Measurements from ENCODE around the gene PI4K2B.
A peak's percentile ranks its signal among the peaks of the same experiment; 100 is the strongest.
"Not testable (repeated sequence)": the region's sequence is repeated elsewhere in the genome, so short reads cannot be mapped to it uniquely, and the experiment has no call there.

PI4K2B gene

DNA sequence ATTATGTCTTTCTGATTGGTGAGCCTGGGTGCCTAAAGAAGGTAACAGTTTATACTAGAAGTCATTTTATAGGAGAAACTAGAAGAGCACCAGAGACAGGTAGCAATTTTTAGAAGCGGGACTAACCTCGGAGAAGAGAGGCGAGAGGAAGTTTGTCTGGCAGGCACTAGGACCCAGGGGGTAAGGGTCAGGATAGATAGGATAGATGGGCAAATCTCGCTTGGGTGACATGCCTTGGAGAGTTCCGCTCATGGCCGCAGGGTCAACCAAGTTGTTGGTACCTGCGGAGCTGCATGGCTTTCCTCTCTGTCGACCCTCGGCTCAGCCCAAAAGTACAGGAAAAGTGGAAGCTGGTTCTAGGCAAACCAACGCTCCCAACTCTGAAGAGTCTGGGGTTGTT, 11.3 kb downstream of the PI4K2B start:
- DNase-seq, result no peak

DNA sequence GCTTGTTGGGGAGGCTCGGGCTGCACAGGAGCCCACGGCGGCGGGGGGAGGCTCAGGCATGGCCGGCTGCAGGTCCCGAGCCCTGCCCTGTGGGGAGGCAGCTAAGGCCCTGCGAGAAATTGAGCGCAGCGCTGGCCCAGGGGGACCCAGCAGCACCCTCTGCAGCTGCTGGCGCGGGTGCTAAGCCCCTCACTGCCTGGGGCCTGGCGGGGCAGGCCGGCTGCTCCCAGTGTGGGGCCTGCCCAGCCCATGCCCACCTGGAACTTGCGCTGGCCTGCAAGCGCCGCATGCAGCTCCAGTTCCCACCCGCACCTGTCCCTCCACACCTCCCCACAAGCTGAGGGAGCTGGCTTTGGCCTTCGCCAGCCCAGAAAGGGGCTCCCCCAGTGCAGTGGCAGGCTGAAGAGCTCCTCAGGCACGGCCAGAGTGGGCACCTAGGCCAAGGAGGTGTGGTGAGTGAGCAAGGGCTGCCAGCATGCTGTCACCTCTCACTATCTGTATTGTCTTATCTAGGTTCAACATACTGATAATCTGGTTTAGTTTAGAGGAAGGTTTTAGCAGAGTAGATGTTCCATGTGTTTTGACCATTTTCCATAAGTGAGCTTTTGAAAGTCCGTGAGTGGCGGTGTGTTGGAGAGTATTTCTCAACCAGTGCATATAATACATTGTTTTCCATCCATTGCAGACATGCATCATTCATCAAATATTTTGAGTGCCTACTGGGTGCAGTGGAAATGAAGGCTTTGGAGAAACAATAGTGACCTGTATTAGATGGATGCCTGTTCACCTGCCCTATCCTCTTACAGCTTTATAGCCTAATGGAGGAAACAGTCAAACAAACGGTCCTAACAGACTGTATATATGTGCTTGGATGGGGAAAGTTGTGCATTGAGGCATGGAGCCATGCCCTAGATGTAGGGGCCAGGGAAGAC, 13.1 kb downstream of the PI4K2B start:
- no peak for DNase-seq

DNA sequence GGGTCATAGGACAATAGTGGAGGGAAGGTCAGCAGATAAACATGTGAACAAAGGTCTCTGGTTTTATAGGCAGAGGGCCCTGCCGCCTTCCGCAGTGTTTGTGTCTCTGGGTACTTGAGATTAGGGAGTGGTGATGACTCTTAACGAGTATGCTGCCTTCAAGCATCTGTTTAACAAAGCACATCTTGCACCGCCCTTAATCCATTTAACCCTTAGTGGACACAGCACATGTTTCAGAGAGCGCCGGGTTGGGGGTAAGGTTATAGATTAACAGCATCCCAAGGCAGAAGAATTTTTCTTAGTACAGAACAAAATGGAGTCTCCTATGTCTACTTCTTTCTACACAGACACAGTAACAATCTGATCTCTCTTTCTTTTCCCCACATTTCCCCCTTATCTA, 15.0 kb downstream of the PI4K2B start:
- not testable (repeated sequence) for DNase-seq

DNA sequence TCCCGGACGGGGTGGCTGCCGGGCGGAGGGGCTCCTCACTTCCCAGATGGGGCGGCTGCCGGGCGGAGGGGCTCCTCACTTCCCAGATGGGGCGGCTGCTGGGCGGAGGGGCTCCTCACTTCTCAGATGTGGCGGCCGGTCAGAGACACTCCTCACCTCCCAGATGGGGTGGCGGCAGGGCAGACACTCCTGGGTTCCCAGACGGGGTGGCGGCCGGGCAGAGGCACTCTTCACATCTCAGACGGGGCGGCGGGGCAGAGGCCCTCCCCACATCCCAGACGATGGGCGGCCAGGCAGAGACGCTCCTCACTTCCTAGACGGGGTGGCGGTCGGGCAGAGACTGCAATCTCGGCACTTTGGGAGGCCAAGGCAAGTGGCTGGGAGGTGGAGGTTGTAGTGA, 15.7 kb downstream of the PI4K2B start:
- not testable (repeated sequence) for DNase-seq

DNA sequence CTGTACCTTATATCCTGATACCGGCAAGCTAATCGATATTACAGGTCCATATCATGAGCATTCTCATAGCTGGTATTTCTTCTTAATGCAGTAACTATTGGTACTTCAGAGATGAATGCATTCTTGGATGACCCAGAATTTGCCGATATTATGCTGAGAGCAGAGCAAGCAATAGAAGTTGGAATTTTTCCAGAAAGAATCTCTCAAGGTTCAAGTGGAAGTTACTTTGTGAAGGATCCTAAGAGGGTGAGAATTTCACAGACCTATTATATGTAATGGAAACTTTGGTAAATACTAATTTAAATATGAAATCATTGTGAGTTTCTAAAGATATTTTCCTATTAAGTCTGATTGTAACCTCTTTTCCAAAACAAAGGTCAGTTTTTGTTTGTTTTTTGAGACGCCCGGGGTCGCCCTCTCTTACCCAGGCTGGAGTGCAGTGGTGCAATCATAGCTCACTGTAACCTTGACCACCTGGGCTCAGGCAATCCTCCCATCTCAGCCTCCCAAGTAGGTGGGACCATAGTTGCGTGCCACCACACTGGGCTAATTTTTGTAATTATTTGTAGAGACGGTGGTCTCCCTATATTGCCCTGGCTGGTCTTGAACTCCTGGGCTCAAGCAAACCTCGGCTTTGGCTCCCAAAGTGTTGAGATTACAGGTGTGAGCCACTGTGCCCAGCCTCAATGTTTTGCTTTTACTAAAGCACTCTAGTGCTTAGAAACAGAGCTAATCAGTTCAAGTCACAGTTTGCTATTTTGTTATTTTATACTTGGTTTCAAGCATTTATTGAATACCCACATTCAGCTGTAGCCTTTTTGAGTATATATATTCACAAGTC, 18.6 kb downstream of the PI4K2B start:
- no peak for DNase-seq

DNA sequence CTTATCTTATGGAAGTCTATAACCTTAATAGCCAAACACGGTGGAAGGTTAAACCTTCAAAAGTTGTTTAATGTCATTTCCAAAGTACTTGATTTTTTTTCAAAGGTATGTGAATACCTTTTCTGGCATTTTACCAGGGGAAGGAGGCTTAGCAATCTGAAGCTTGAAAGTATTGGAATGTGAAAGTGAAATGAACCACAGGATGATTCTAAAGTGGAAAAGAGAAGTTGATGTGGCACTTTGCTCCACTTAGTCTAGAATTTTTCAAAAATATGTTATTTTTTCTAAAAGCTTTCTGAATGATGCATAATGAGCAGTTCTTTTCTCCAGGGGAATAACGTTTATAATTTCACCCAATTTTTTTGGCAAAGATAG, 19.2 kb downstream of the PI4K2B start:
- DNase-seq, result no peak

DNA sequence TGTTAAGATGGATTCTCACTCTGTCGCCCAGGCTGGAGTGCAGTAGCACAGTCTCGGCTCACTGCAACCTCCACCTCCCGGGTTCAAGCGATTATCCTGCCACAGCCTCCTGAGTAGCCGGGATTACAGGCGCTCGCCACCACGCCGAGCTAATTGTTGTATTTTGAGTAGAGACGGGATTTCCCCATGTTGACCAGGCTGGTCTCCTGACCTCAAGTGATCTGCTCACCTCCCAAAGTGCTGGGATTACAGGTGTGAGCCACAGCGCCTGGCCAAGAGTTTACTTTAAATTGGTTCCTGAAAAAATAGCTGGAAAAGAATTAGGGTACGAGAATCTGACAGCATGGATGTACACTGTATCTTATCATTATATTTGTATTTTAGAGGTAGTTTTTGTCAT, 20.0 kb downstream of the PI4K2B start:
- DNase-seq, result not testable (repeated sequence)

DNA sequence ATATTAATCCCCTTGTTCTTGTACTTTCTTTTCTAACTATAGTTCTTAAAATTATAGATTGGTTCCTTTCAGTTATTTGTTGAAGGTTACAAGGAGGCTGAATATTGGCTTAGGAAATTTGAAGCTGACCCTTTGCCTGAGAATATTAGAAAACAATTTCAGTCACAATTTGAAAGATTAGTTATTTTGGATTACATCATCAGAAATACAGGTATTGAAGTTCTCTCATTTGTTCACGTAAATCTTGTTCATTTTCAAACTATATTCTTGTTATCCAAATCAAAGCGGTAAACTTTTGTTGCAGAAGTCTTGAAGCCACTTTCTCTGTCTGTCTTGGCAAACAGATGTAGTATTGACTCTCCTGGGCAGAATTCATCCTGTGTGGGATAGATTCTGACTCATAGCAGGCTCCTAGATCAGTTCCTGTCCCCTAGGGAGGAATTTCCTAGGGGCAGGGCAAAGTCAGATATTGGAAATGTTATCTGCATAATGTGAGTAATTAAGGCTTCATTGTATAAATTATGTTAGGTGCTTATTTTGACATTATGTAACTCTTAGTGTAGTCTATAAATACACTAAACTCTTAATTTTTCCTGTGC, 25.2 kb downstream of the PI4K2B start:
- DNase-seq, result no peak

DNA sequence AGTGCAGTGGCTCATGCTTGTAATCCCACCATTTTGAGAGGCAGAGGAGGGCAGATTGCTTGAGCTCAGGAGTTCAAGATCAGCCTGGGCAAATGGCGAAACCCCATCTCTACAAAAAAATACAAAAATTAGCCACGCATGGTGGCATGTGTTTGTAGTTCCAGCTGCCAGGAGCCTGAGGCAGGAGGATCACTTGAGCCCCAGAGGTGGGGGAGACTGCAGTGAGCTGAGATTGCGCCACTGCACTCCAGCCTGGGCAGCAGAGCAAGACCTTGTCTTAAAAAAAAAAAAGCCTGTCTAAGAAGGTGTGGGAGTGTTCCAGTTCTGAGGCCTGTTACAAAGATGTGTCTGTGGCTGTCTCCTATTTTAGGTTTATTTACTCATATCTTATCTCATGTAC, 38.0 kb downstream of the PI4K2B start:
- no peak for DNase-seq

DNA sequence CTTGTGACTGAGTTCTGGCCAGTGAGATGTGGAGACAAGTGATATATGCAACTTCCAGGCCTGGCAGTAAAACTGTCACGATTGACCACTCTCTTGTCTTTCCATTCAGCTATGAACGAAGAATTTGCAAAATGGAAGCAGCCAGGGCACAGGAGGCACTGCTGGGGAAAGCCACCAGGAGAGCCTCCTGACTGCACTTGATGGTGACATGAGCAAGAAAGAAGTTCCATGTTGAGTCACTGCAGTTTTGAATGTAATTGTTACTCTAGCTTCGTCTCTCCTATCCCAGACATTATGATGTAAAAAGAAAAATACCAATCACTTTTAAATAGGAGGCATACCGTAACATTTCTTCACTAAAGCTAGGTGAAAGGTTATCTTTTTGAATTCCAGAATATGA, 46.4 kb downstream of the PI4K2B start:
- no peak for DNase-seq

DNA sequence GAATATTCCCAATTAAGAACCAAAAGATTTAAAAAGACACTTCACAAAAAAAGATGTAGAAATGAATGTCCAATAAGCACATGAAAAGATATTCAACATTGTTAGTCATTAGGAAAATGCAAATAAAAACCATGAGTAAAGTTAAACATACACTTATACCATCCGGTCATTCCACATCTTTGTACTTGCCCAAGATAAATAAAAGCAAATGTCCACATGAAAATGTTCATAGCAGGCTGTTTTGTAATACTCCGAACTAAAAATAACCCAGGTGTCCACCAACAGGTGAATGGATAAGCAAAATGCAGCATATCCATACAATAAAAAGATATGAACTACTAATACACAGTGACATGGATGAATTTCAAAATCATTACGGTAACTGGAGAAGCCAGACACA, 50.1 kb downstream of the PI4K2B start:
- DNase-seq, result no peak

DNA sequence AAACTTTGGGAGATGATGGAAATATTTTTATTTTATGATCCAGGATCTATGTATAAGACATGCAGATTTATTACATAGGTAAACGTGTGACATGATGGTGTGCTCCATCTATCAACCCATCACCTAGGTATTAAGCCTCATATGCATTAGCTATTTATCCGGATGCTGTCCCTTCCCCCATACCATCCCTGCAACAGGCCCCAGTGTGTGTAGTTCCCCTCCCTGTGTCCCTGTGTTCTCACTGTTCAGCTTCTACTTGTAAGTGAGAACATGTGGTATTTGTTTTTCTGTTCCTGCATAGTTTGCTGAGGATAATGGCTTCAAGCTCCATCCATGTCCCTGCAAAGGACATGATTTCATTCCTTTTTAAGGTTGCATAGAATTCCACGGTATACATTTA, 50.6 kb downstream of the PI4K2B start:
- DNase-seq, result no peak

DNA sequence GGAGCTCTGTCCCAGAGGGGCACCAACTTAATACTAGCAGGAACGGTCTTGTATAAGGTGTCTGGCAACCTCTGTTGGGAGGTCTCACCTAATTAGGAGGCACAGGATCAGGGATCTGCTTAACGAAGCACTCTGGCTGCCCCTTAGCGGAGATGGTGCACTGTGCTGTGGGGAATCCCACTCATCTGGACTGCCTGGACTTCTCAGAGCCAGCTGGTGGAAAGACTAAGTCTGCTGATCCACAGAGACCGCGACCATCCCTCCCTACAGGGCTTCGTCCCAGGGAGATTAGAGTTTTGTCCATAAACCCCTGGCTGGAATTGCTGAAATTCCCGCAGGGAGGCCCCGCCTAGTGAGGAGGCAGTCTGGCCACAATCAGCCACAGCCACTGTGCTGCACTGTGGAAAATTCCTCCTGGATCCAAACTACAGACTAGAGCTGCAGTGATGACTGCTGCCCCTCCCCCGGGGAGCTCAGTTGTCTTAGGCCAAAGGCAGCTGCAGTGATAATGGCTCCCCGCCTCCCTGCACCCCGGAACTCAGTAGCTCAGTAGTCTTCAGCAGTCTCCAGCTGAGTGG, 56.7 kb downstream of the PI4K2B start:
- no peak for DNase-seq

DNA sequence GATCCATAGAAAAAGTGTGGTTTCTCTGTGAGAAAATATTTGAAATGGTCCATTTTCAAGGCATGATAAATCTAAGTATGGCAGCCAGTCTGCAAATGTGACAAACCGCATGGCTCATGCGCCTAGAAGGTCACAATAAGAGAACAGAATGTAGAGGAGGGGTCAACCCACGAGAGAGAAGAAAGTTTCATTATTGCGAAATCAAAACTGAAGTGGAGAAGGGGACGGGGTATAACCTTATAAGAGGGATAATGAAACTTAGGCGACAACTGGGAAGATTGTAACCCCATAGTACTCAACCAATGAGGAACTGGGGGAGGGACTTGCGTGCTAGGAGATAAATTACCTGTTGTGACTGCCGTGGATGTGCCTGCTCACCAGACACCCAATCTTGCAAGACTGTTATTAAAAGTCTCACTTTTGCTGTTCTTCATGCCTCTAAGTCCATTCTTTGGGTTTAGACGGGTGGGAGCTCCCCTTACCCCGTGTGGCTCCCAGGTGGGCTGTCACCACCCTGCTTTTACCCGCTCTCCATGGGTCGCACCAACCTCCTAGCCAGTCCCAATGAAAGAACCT, 57.4 kb downstream of the PI4K2B start:
- DNase-seq, result no peak

DNA sequence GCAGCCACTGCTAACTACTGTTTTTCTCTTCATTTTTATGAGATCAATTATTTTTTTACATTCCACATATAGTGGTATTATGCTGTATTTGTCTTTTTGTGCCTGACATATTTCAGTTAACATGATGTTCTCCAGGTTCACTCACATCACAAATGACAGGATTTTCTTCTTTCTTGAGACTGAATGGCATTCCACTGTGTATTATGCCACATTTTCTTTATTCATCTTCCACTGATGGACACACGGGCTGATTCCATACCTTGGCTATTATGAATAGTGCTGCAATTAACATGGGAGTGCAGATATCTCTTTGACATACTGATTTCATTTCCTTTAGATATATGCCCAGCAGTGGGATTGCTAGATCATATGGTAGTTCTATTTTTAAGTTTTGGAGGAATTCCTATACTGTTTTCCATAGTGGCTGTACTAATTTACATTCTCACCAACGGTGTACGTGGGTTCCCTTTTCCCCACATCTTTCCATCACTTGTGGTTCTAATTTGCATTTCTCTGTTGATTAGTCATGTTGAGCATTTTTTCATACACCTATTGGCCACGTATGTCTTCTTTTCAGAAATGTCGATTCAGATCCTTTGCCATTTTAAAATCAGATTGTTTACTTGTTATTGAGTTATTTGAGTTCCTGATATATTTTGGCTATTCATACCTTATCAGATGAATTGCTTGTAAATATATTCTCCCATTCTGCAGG, 63.9 kb downstream of the PI4K2B start:
- DNase-seq, result no peak

DNA sequence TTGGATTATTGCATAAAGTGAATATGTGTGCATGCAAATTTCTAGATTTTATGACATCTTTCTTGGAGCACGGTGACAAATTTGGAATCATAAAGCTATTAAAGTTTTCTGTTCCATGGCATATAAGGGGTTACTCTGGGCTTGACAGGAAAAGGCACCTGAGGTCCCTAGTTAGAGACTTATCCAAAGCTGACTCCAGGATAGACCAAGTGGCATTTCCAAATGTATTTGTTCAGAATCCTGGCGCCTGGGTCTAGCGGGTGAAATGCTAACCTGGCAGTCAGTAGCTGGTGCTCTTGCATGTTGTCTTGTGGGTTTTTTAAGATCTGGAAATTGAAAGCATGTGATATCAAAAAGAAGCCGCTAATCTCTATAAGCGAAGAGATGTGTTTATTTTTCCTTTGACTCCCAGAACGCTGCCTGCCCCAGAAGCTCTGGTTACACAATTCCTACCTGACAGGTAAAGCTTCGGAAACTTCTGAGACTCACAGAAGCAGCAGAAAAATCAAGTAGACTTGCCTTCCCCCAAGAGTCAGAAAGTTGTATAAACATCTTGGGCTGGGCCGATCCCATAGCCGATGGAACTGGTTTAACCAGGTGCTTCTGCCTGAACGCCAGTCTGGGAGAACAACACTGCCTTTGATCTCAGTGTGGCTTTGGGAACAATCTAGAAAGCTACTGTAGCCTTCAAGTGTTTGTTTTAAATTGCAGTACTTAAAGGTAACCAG, 65.8 kb downstream of the PI4K2B start:
- peak; percentile 19 for DNase-seq

DNA sequence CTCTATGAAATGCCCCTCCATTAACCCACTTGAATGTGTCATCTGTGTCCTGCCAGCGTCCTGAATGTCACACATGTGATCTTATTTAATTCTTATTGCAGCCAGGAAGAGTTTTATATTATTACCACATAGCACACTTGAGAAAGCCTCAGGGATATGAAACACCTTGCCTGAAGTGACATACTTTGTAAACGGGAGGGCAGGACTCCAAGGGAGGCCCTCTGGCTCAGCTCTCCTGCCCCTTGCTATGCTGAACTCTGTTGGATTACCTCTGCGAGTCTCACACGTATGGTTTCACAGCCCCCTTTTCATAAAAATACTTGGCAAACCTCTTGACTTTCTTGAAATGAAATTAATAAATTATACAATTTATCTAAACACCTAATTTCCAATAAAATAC, 67.6 kb downstream of the PI4K2B start:
- DNase-seq, result no peak

DNA sequence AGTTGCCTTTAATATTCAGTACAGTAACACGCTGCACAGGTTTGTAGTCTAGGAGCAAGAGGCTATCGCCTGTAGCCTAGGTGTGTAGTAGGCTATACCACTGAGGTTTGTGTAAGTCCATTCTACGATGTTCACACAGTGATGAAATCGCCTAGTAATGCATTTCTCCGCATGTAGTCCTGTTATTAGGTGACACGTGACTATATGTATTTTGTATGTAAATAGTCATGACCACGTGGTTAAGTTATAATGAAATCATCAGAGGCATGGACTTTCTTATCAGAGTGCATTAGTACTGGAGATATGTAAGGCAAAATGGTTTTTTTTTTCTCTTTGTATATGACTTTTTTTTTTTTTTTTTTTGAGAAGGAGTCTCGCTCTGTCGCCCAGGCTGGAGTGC, 68.8 kb downstream of the PI4K2B start:
- DNase-seq, result no peak

DNA sequence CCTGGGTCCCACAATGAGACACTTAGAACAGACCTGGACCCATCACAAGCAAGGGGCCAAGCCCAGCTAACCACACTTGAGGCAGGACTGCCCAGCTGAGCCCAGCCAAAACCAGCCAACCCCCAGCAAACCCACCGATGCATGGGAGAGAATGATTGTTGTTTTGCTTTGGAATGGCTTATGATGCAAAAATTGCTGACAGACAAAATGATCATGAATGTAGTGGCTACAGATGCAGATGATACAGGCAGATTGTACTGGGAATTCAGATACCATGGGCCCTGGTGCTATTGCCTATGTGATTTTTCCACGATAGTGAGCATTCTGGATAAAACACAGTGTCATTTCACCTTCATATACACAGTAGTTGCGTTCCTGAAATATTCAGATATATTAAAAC, 69.7 kb downstream of the PI4K2B start:
- DNase-seq, result no peak

DNA sequence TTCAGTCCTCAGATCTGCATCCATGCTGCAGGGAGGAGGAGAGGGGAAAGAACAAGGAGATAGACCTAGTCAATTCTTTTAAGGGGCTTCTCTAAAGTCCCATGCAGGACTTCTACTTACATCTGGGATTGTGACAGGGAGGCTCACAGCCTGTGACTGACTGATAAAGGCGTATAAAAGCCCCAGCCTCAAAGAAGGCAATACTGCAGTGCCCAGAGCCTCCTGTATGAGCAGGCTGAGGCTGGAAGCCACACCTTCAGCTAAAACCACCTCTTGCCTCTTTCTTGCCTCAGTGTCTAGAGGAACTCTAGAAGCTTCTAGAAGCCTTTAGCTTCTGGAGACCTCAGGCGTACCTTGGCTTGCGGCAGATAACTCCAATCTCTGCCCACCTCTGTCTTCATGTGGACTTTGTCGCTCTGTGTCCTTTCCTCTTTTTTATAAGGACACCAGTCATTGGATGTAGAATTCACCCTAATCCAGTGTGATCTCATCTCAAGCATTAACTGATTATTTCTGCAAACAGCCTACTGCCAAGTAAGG, 72.8 kb downstream of the PI4K2B start:
- no peak for DNase-seq

DNA sequence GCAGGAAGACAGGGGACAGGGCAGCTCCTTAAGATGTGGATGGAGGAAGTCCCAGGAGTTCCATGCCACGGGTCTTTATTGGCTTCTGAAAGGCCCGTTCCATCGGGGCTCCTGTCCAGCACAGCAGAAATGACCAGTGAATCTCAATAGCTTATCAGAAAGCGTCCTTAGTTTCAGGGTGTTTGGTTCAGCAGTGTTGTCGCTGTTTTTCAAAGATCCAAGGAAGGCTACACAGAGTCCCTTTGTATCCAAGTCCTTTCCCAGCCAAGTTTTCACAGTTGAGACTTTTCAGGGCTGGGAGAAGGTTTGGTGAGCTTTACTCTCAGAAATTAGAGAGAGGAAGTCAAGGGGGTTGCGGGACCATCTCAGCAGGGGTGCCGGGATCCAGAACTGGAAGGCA, 73.8 kb downstream of the PI4K2B start:
- no peak for DNase-seq

All from NCI-H187 treated with DMSO at 0.1 percent for 48 hours (cell line).